GM21423 (cell line): ENCODE results near the gene EDNRB.
"Not testable (repeated sequence)": the region's sequence is repeated elsewhere in the genome, so short reads cannot be mapped to it uniquely, and the experiment has no call there.

Source experiments
- ATAC-seq: cut with Tn5 transposase; IDR thresholded peaks from one replicate; pipeline ENCODE4 v1.9.1; 2021; ENCODE audit warnings: mild to moderate bottlenecking, moderate library complexity; ENCODE audit not compliant: unreplicated experiment

Gene EDNRB

GRCh38 chr13:77848050-77848449 is 70.6 kb downstream of the EDNRB start:
- ATAC-seq: not testable (repeated sequence)

GRCh38 chr13:77846173-77846572 is 72.5 kb downstream of the EDNRB start:
- ATAC-seq: peak; percentile 80
